ENCODE measurements around the gene C1orf87. TPM values are rescaled to one million over a fixed set of nuclear protein-coding genes. Genes with fewer than 3 reads are reported as not detected.
A peak's percentile ranks its signal among the peaks of the same experiment; 100 is the strongest.

Gene C1orf87
- polyA plus RNA-seq, 1 of the 3 experiments (the other 2 are of a cell fraction), result not detected

GRCh38 chr1:59967141-59967697 lies 106.4 kb downstream of the C1orf87 start:
- POLR2A ChIA-PET, result no interaction called here
- H3K4me1 ChIP-seq (ENCODE audit: control insufficient read depth in 1 of 2, insufficient read depth in 2 of 2, low read depth in 1 of 2, low read length in 1 of 2), result peaks cover 0 to 5% of the 10 kb centered on the region in 2 experiments; a peak in 1 of 4 replicates
- H3K4me3 ChIP-seq (ENCODE audit: low read depth in 2 of 2, low read length in 1 of 2), result no peak overlapping the region
- no peaks in the 10 kb centered on the region for H3K27me3 ChIP-seq (ENCODE audit: insufficient read depth)
- CTCF ChIA-PET, result interaction anchor here (0.7 to 4.3 kb wide), 7 partner anchors 10 to 1082 kb away, joined by 3 to 29 read pairs (median 7); no protein-coding TSS in a partner anchor
- no peaks in the 10 kb centered on the region for H3K9me2 ChIP-seq
- H4K20me1 ChIP-seq (ENCODE audit: insufficient read depth), result no peaks in the 10 kb centered on the region
- TF ChIP-seq GATA2 (CRISPR knock-in tag; IDR thresholded peaks at IDR 0.05) (0 out of 2 replicates have a peak, but pooled peaks have one; percentile 24), NFIC (IDR thresholded peaks at IDR 0.05; ENCODE audit: borderline replicate concordance) (no peak)
- WGBS (ENCODE audit: low lambda C conversion rate), result 37% methylated on average over 5 of the region's 6 CpGs
- H3K4me2 ChIP-seq, result no peak overlapping the region
- no peaks in the 10 kb centered on the region for H3F3A ChIP-seq (replicated peaks; ENCODE audit: insufficient read depth)
- DNase-seq, result peak; percentile 32
- H3K36me3 ChIP-seq (replicated peaks in 1 of 2; ENCODE audit: control insufficient read depth in 1 of 2, insufficient read depth in 2 of 2, low read length in 1 of 2), result no peaks in the 10 kb centered on the region
- no peaks in the 10 kb centered on the region for H3K9me3 ChIP-seq
- H3K27ac ChIP-seq (ENCODE audit: low read depth in 2 of 2, low read length in 1 of 2), result peak overlapping the region in 1 of 2 experiments; percentile 72; a peak in 2 of 4 replicates
- H2AFZ ChIP-seq (ENCODE audit: low read depth), result peak overlapping the region; percentile 57; the same call in 1 of the 2 replicates
- H3K79me2 ChIP-seq (ENCODE audit: insufficient read depth), result no peaks in the 10 kb centered on the region
- no peak overlapping the region for H3K9ac ChIP-seq

GRCh38 chr1:59952065-59952464 lies 121.5 kb downstream of the C1orf87 start:
- no peak overlapping the region for H3K4me3 ChIP-seq (ENCODE audit: low read depth in 2 of 2, low read length in 1 of 2)
- 88% methylated on average over 2 of the region's 2 CpGs for WGBS (ENCODE audit: low lambda C conversion rate)
- H4K20me1 ChIP-seq (ENCODE audit: insufficient read depth), result no peaks in the 10 kb centered on the region
- no peak for DNase-seq
- no peak overlapping the region for H2AFZ ChIP-seq (ENCODE audit: low read depth)
- POLR2A ChIA-PET, result no interaction called here
- H3K27ac ChIP-seq (ENCODE audit: low read depth in 2 of 2, low read length in 1 of 2), result no peak overlapping the region
- no peaks in the 10 kb centered on the region for H3K9me2 ChIP-seq
- no peaks in the 10 kb centered on the region for H3K79me2 ChIP-seq (ENCODE audit: insufficient read depth)
- no peak for TF ChIP-seq PBX3 (IDR thresholded peaks at IDR 0.05)
- no peaks in the 10 kb centered on the region for H3K36me3 ChIP-seq (replicated peaks in 1 of 2; ENCODE audit: control insufficient read depth in 1 of 2, insufficient read depth in 2 of 2, low read length in 1 of 2)
- H3K4me2 ChIP-seq, result no peak overlapping the region
- peaks cover 0 to under 1% of the 10 kb centered on the region in 2 experiments; a peak in 1 of 4 replicates for H3K4me1 ChIP-seq (ENCODE audit: control insufficient read depth in 1 of 2, insufficient read depth in 2 of 2, low read depth in 1 of 2, low read length in 1 of 2)
- H3K9ac ChIP-seq, result no peak overlapping the region
- H3K27me3 ChIP-seq (ENCODE audit: insufficient read depth), result no peaks in the 10 kb centered on the region; the same call in 1 of the 2 replicates
- no peaks in the 10 kb centered on the region for H3F3A ChIP-seq (replicated peaks; ENCODE audit: insufficient read depth)
- H3K9me3 ChIP-seq, result no peaks in the 10 kb centered on the region
- CTCF ChIA-PET, result interaction anchor here (0.7 to 3.9 kb wide), 4 partner anchors 19 to 58 kb away, joined by 3 to 26 read pairs (median 6); no protein-coding TSS in a partner anchor

- H3K27ac ChIP-seq (ENCODE audit: low read depth in 2 of 2, low read length in 1 of 2), result no peak overlapping the region
- no peaks in the 10 kb centered on the region for H3F3A ChIP-seq (replicated peaks; ENCODE audit: insufficient read depth)
- no peaks in the 10 kb centered on the region for H4K20me1 ChIP-seq (ENCODE audit: insufficient read depth)
- peaks cover 4 to 6% of the 10 kb centered on the region in 2 experiments; a peak in 2 of 4 replicates for H3K4me1 ChIP-seq (ENCODE audit: control insufficient read depth in 1 of 2, insufficient read depth in 2 of 2, low read depth in 1 of 2, low read length in 1 of 2)
- H3K79me2 ChIP-seq (ENCODE audit: insufficient read depth), result no peaks in the 10 kb centered on the region
- H2AFZ ChIP-seq (ENCODE audit: low read depth), result no peak overlapping the region
- H3K4me2 ChIP-seq, result no peak overlapping the region
- no peaks in the 10 kb centered on the region for H3K36me3 ChIP-seq (replicated peaks in 1 of 2; ENCODE audit: control insufficient read depth in 1 of 2, insufficient read depth in 2 of 2, low read length in 1 of 2)
- DNase-seq, result no peak
- no peak overlapping the region for H3K4me3 ChIP-seq (ENCODE audit: low read depth in 2 of 2, low read length in 1 of 2)
- POLR2A ChIA-PET, result interaction anchor here (0.7 kb wide), 1 partner anchor 1918 kb away, joined by 3 read pairs; no protein-coding TSS in a partner anchor
- H3K9ac ChIP-seq, result no peak overlapping the region
- no peaks in the 10 kb centered on the region for H3K9me3 ChIP-seq
- no peaks in the 10 kb centered on the region for H3K9me2 ChIP-seq
- CTCF ChIA-PET, result interaction anchor here (0.5 to 3.9 kb wide), 4 partner anchors 15 to 613 kb away, joined by 3 to 26 read pairs (median 3); no protein-coding TSS in a partner anchor
- H3K27me3 ChIP-seq (ENCODE audit: insufficient read depth), result no peaks in the 10 kb centered on the region; the same call in 1 of the 2 replicates
- no peak for TF ChIP-seq RFX5 (IDR thresholded peaks at IDR 0.05; ENCODE audit: low read length)
- no peak for TF ChIP-seq EZH2phosphoT487 (IDR thresholded peaks at IDR 0.05; ENCODE audit: borderline replicate concordance, low read depth)
- no peak for TF ChIP-seq EP300 (IDR thresholded peaks at IDR 0.05; ENCODE audit: borderline replicate concordance in 1 of 2, low read depth in 1 of 2, low read length in 1 of 2)
- TF ChIP-seq ZBTB33 (IDR thresholded peaks at IDR 0.05; ENCODE audit: borderline replicate concordance, low read depth), result no peak
- no peak for TF ChIP-seq MEF2A (IDR thresholded peaks at IDR 0.05; ENCODE audit: borderline replicate concordance, low read depth)
- no peak for TF ChIP-seq MXI1 (IDR thresholded peaks at IDR 0.05; ENCODE audit: low read depth, low read length)
- TF ChIP-seq FOXJ3 (CRISPR knock-in tag; IDR thresholded peaks at IDR 0.05), result no peak
- TF ChIP-seq FOXM1 (IDR thresholded peaks at IDR 0.05; ENCODE audit: low read depth), result no peak
- TF ChIP-seq NRF1 (IDR thresholded peaks at IDR 0.05; ENCODE audit: low read depth, low read length), result no peak
- no peak for TF ChIP-seq SIN3A (IDR thresholded peaks at IDR 0.05; ENCODE audit: borderline replicate concordance, low read depth, low read length)
- no peak for TF ChIP-seq PBX3 (IDR thresholded peaks at IDR 0.05)
- TF ChIP-seq TAF1 (IDR thresholded peaks at IDR 0.05; ENCODE audit: borderline replicate concordance, low read depth, low read length), result no peak
- TF ChIP-seq MAX (IDR thresholded peaks at IDR 0.05; ENCODE audit: low read depth), result no peak
- no peak for TF ChIP-seq YY1 (IDR thresholded peaks at IDR 0.05; ENCODE audit: low read depth)
- TF ChIP-seq TCF12 (IDR thresholded peaks at IDR 0.05), result no peak
- TF ChIP-seq RCOR1 (IDR thresholded peaks at IDR 0.05; ENCODE audit: low read length), result no peak
Observed at GRCh38 chr1:59949648-59950047, 123.9 kb downstream of the C1orf87 start.

Measured in SK-N-SH (cell line).